Stimulated activated naive CD8-positive, alpha-beta T cell treated with anti-CD3 and anti-CD28 coated beads, Interleukin-15, amount 100 ng/mL, for 72 hours (primary cell): Measurements from ENCODE around the gene IFT80.

Experiments used
- ATAC-seq: fragments of 150-1000 bp; cut with Tn5 transposase; 2 replicates; pipeline ENCODE4 v1.10.0; 2021; ENCODE audit warnings: mild to moderate bottlenecking, moderate library complexity
- DNase-seq, 2 donors: peaks; one replicate each; pipeline ENCODE4 v3.0.0; 2021 to 2022
- H3K27ac Mint-ChIP-seq, 2 donors: one replicate each; pipeline ENCODE4 v1.8.0; 2022; ENCODE audit warnings: mild to moderate bottlenecking in 2 of 2, mixed read lengths in 2 of 2, moderate library complexity in 2 of 2
- H3K27me3 Mint-ChIP-seq: one replicate; pipeline ENCODE4 v1.8.0; 2022; ENCODE audit warnings: mixed read lengths
- H3K4me1 Mint-ChIP-seq: one replicate; pipeline ENCODE4 v1.8.0; 2022; ENCODE audit warnings: mild to moderate bottlenecking, mixed read lengths
- H3K4me3 Mint-ChIP-seq, 2 donors: one replicate each; pipeline ENCODE4 v1.8.0; 2022; ENCODE audit warnings: mild to moderate bottlenecking in 2 of 2, mixed read lengths in 2 of 2, moderate library complexity in 1 of 2
- H3K9me3 Mint-ChIP-seq, 2 donors: one replicate each; pipeline ENCODE4 v1.8.0; 2022; ENCODE audit warnings: mixed read lengths in 2 of 2

Gene IFT80

DNA sequence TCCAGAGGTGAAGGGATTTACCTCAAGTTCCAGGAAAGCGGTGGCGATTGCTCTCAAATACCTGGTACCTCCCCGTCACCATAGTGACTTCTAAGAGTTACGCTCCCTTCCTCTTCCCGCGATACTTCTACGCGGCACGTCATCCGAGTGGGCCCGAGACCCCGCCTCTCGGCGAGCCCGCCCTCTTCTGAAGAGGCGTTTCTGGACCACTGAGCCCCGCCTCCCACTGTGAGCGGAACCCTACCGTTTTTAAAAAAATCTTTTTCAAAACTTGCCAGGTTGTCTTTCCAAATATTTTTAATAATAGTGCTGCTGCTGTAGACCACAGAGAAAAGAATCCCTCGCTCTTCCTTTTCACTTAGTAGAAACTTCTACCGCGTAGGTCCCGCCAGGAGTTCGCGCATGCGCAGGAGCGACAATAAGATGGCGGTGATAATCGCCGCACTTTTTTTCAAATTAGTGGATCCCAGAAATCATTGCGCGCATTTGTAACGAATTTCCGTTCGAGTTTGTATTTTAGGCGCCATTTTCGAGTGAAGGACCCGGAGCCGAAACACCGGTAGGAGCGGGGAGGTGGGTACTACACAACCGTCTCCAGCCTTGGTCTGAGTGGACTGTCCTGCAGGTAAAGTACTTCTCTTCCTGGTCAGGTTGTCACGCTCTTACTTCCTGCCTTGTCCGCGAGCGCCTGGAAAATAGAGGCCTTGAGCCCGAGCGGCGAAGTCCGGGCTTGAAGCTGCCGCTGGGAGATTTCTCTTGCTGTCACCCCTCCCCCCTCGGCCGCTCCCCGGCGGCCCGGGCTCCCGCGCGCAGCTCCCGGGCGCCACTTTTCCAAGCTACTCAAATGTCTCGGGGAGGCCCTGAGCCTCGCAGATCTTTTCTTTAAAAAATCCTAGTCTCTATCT, at the start of gene IFT80, which contains the start of gene SMC4:
Gene IFT80, minus strand, starts transcription at position 101 of the 905 bp plus-strand sequence. CDS start 14,625 bp downstream, outside the sequence.
Gene SMC4, plus strand, starts transcription at position 526 of the 905 bp plus-strand sequence. CDS start 1,177 bp downstream, outside the sequence.
- ATAC-seq, result peak; percentile 97
- Mint-ChIP-seq H3K4me1 (peaks cover 39% of the 10 kb centered on the region), H3K4me3 (peak within 1 kb of the TSS; percentile 95 to 97), H3K27me3 (no peaks in the 10 kb centered on the region), H3K27ac (peak within 1 kb of the TSS; percentile 98 to 100), H3K9me3 (no peaks in the 10 kb centered on the region)
- DNase-seq, result peak; percentile 92 to 96

DNA sequence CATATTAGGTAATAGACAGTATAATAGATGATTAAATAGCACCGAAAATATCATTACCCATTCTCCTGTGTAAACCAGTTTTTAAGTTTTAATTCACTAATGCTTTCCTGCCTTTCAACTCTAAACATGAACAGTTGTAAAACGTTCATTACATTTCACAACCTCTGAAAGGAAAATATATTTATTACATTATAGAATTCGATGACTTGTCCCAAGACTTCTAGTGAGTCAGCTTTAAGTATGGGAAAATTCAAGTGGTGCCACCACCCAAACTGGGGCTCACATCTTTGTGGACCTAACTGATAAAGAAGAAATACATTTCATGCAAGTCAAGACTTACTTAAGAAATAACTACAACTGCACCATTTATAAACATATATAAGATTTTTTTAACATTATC, 48.5 kb upstream of the IFT80 start:
- ATAC-seq (no peak), DNase-seq (no peak)
- Mint-ChIP-seq H3K27me3 (no peaks in the 10 kb centered on the region), H3K27ac (no peak overlapping the region), H3K4me1 (peaks cover 37% of the 10 kb centered on the region), H3K9me3 (no peaks in the 10 kb centered on the region), H3K4me3 (peak overlapping the region in 1 of 2 donors; percentile 99)

DNA sequence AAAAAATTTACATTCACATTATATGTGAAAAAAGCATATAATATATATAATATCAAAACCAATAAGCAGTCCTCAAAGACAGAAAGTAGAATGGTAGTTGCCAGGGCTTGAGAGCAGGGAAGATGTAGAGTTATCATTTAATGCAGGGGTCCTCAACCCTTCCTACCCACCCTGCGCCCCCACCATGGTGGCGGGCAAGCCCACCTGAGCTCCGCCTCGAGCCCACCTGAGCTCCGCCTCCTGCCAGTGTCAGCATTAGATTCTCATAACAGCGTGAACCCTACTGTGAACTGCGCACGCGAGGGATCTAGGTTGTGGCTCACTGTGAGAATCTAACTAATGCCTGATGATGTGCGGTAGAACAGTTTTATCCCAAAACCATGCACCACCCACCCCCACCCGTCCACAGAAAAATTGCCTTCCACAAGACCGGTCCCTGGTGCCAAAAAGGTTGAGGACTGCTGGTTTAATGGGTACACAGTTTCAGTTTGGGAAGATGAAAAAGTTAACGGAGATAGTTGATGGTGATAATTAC, 47.6 kb upstream of the IFT80 start:
- ATAC-seq (no peak), DNase-seq (no peak)
- H3K27ac Mint-ChIP-seq, result no peak overlapping the region
- H3K4me1 Mint-ChIP-seq, result peaks cover 45% of the 10 kb centered on the region
- H3K4me3 Mint-ChIP-seq, result no peak overlapping the region
- H3K9me3 Mint-ChIP-seq, result no peaks in the 10 kb centered on the region
- H3K27me3 Mint-ChIP-seq, result no peaks in the 10 kb centered on the region

DNA sequence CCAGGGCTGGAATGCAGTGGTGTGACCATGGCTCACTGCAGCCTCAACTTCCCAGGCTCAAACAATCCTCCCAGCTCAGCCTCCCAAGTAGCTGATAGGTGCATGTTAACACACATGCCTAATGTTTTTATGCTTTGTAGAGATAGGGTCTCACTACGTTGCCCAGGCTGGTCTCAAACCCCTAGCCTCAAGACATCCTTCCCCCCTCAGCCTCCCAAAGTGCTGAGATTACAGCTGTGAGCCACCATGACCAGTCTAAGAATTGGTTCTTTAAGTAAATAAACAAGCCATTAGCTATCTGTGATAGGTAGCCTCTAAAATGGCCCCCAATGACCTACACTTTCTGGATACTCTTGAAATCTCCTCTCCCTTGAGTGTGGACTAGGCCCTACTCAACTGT, 46.8 kb upstream of the IFT80 start:
- Mint-ChIP-seq H3K27me3 (no peaks in the 10 kb centered on the region), H3K27ac (no peak overlapping the region), H3K9me3 (no peaks in the 10 kb centered on the region), H3K4me3 (no peak overlapping the region), H3K4me1 (peaks cover 47% of the 10 kb centered on the region)
- ATAC-seq, result no peak
- no peak for DNase-seq

DNA sequence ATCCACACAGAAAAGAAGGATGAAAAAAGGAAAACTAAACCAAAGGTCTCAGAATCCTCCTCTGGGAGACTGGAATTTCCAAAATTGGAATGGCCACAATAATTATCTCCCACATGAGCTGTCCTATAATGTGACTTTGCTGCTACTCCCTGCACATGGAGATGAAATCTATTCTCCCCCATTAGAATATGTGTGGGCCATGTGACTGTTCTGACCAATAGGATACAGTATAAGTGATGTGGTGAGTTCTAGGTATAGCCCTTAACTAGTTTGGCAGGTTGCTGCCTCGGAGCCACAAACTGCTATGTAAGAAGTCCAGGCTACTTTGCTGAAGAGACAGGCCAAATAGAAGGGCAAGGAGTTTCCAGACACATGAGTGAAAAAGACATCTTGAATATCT, 45.4 kb upstream of the IFT80 start:
- ATAC-seq (no peak), DNase-seq (no peak)
- Mint-ChIP-seq H3K4me3 (no peak overlapping the region), H3K9me3 (peaks cover 0 to 4% of the 10 kb centered on the region in 2 donors), H3K27ac (no peak overlapping the region), H3K27me3 (no peaks in the 10 kb centered on the region), H3K4me1 (peaks cover 45% of the 10 kb centered on the region)

DNA sequence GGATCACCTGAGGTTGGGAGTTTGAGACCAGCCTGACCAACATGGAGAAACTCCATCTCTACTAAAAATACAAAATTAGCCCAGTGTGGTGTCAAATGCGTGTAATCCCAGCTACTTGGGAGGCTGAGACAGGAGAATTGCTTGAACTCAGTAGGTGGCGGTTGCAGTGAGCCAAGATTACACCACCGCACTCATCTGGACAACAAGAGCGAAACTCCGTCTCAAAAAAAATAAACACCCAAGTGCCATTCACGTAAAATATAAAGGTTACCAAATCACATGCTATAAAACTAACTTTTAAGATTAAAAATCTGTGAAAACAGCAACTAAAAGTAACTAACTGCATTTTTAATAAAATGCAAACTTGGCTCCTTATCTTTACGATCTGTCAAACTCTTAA, 41.7 kb upstream of the IFT80 start:
- Mint-ChIP-seq H3K4me3 (no peak overlapping the region), H3K27ac (no peak overlapping the region), H3K9me3 (peaks cover 0 to 4% of the 10 kb centered on the region in 2 donors), H3K27me3 (no peaks in the 10 kb centered on the region), H3K4me1 (peaks cover 49% of the 10 kb centered on the region)
- no peak for DNase-seq
- no peak for ATAC-seq

DNA sequence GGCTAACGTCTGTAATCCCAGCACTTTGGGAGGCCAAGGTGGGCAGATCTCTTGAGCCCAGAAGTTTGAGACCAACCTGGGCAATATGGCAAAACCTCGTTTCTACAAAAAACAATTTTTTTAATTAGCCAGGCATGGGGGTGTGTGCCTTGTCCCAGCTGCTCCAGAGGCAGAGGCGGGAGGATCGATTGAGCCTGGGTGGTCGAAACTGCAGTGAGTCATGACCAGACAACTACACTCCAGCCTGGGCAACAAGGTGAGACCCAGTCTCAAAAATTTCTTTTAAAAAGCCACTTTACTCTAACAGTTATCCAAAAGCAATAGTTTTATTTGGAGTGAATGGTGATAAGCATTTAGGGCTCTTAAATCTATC, 38.0 kb upstream of the IFT80 start:
- H3K4me1 Mint-ChIP-seq, result peaks cover 35% of the 10 kb centered on the region
- DNase-seq (no peak), ATAC-seq (peak; percentile 48)
- H3K9me3 Mint-ChIP-seq, result peaks cover 0 to 4% of the 10 kb centered on the region in 2 donors
- H3K4me3 Mint-ChIP-seq, result no peak overlapping the region
- no peaks in the 10 kb centered on the region for H3K27me3 Mint-ChIP-seq
- H3K27ac Mint-ChIP-seq, result no peak overlapping the region

DNA sequence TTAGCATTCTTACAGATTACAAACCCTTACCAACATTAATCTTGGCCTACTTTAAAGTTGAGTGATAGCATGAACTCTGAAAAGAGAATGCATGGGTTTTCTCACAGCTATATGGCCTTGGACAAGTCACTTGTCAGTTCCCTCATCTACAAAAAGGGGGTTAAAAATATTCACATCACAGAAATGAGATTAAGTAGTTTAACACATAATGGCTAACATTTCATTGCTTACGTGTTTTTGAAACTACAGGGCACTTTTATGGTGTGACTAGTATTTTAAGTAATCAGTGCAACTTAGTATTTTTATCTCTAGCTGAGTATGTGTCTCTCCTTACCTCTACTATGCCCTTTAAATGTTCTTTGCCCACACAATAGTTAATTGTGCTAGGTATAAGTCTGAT, 36.7 kb upstream of the IFT80 start:
- no peak overlapping the region for H3K4me3 Mint-ChIP-seq
- peaks cover 28% of the 10 kb centered on the region for H3K4me1 Mint-ChIP-seq
- no peak overlapping the region for H3K27ac Mint-ChIP-seq
- H3K9me3 Mint-ChIP-seq, result peaks cover 0 to 4% of the 10 kb centered on the region in 2 donors
- DNase-seq, result no peak
- ATAC-seq, result no peak
- no peaks in the 10 kb centered on the region for H3K27me3 Mint-ChIP-seq

DNA sequence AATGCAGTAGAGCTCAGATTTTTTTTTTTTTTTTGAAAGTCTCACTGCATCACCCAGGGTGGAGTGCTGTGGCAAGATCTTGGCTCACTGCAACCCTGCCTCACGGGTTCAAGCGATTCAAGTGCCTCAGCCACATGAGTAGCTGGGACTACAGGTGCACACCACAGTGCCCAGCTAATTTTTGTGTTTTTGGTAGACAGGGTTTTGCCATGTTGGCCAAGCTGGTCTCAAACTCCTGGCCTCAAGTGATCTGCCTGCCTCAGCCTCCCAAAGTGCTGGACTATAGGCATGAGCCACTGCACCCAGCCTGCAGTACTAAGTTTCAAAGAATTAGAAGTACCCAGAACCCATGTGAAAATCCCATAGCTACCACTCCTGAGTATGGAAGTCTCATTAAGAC, 36.1 kb upstream of the IFT80 start:
- H3K27ac Mint-ChIP-seq, result no peak overlapping the region
- H3K9me3 Mint-ChIP-seq, result peaks cover 0 to 4% of the 10 kb centered on the region in 2 donors
- no peak for DNase-seq
- no peaks in the 10 kb centered on the region for H3K27me3 Mint-ChIP-seq
- ATAC-seq, result no peak
- H3K4me3 Mint-ChIP-seq, result no peak overlapping the region
- peaks cover 23% of the 10 kb centered on the region for H3K4me1 Mint-ChIP-seq

DNA sequence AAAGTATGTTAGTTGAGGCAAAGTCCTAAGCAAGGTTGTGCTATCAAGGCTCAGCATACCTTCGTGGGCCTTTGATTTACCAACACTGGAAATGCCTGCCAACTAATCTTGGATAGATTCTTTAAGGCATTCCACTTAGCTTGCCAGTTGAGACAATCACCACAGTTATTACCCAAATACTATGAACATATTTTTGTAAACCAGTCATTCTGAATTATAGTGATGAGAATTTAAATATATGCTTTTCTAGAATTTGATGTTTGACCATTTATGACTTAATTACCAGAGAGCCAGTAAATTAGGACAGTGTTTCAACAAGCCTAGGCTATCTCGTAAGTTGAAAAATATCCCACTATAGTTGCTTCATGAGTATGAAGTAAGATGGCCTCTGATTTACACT, 35.0 kb upstream of the IFT80 start:
- Mint-ChIP-seq H3K4me1 (peaks cover 17% of the 10 kb centered on the region), H3K27me3 (no peaks in the 10 kb centered on the region), H3K27ac (no peak overlapping the region), H3K9me3 (no peaks in the 10 kb centered on the region), H3K4me3 (no peak overlapping the region)
- no peak for ATAC-seq
- no peak for DNase-seq

DNA sequence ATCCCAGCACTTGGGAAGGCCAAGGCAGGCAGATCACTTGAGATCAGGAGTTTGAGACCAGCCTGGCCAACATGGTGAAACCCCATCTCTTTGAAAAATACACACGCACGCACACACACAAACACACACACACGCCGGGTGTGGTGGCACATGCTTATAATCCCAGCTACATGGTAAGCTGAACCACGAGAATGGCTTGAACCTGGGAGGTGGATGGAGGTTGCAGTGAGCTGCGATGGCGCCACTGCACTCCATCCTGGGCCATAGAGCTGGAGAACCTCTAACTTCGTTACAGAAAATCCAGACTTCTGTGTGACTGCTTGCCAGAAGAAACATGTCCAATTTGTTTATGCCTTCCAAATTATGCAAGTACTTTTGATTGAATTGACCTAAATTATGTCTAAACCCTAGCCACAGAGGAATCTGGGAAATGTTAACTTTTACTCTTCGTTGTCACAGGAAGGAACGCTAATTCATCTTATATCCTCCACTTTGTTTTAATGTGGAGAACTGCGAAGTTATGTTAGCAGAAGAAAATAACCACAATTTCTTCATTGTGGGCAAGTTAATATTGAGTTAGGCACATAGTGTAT, 28.9 kb upstream of the IFT80 start:
- no peaks in the 10 kb centered on the region for H3K9me3 Mint-ChIP-seq
- H3K27me3 Mint-ChIP-seq, result no peaks in the 10 kb centered on the region
- H3K4me3 Mint-ChIP-seq, result no peak overlapping the region
- ATAC-seq (no peak), DNase-seq (no peak)
- no peaks in the 10 kb centered on the region for H3K4me1 Mint-ChIP-seq
- H3K27ac Mint-ChIP-seq, result no peak overlapping the region

DNA sequence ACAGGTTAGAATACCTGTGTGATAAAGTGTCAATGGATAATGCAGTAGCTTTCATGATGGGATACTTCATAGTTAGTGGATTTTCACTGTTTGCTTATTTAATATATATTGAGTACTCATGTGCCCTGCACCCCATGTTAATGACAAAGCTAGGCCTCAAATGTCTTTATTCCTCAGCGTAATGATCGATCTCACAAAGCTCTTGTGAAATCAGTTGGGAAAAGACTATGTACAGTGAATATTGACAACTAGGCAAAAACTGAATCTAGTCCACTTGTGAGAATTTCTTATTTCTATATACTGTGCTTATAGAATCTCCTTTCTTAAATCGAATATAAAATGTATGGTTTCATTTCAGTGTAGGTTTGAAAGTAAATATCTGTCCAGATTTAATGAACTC, 18.3 kb upstream of the IFT80 start:
- Mint-ChIP-seq H3K9me3 (no peaks in the 10 kb centered on the region), H3K27me3 (no peaks in the 10 kb centered on the region), H3K27ac (peak overlapping the region in 1 of 2 donors; percentile 49), H3K4me1 (no peaks in the 10 kb centered on the region), H3K4me3 (no peak overlapping the region)
- ATAC-seq, result no peak
- DNase-seq, result no peak

DNA sequence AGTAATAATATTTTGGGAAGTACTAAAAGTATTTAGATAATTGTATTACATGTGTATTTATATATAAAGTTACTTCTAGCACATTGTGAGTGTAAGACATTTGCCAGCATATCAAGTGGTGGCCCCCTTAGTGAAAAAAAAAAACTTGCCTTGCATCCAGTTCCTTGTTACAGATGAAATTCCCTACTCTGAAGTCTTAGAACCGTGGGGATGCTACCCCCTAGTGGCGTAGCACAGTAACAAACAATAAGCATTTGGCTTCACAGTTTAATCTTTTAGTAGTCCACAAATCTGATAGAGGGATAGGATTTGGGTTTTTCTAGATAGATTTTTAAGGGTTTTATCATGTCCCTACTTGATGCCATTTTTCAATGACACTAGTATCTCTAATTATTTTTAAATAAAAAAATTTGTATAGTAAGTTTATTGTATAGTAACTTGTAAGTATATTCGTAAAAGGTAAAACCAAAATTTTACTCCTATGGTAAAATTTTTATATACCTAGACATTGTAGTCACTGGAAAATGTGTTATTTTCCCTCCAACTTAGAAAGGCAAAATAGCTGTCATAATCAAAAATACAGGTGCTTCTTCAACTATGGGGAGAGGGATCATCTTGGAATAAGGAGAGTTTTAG, 14.7 kb upstream of the IFT80 start:
- H3K27me3 Mint-ChIP-seq, result no peaks in the 10 kb centered on the region
- no peaks in the 10 kb centered on the region for H3K9me3 Mint-ChIP-seq
- H3K4me3 Mint-ChIP-seq, result no peak overlapping the region
- peak; percentile 64 for ATAC-seq
- H3K4me1 Mint-ChIP-seq, result no peaks in the 10 kb centered on the region
- H3K27ac Mint-ChIP-seq, result peak overlapping the region in 1 of 2 donors; percentile 19
- peak; percentile 42 to 52 for DNase-seq

DNA sequence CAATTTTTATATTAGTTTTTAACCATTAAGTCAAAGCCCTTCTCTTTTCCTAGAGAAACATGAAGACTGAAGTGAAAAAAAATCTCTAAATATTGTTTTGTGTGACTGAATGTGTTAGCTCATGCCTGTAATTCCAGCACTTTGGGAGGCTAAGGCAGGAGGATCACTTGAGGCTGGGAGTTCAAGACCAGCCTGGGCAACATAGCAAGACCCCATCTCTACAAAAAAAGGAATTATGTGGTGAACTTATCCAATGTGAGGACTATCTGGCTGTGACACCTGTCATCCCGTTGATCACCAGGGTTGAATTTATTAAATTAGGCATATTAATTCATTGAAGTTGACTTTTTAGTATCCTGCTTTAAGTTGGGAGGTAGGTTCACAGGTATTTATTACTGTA, 13.5 kb upstream of the IFT80 start:
- no peaks in the 10 kb centered on the region for H3K4me1 Mint-ChIP-seq
- no peak for ATAC-seq

DNA sequence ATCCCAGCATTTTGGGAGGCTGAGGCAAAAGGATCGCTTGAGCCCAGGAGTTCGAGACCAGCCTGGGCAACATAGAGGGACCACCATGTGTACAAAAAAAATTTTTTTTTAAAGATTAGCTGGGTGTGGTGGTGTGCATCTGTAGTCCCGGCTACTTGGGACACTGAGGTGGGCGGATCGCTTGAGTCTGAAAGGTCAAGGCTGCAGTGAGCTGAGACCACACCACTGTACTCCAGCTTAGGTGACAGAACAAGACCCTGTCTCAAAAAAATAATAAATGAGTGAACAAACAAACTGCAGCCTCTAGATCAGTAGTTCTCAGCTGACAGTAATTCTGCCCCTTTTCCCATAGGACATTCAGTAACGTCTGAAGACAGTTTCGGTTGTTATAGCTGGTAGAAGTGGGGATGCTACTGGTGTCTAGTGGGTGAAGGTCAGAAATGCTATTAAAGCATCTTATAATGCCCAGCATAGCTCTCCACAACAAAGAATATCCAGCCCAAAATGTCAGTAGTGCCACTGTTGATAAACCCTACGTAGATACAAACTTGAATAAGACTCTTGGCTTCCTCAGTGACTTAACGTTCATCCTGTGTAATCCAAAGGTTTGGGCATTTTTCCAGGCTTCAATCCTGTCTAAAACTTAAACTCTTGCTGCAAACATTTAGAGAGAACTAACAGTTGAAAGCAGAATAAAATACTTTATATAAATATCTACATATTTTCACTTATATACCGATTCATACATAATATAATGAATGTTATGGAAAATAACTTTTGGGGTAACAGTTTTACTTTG, 11.0 kb upstream of the IFT80 start:
- H3K4me1 Mint-ChIP-seq, result peaks cover under 1% of the 10 kb centered on the region
- no peaks in the 10 kb centered on the region for H3K9me3 Mint-ChIP-seq
- H3K4me3 Mint-ChIP-seq, result no peak overlapping the region
- no peaks in the 10 kb centered on the region for H3K27me3 Mint-ChIP-seq
- no peak overlapping the region for H3K27ac Mint-ChIP-seq
- ATAC-seq (no peak), DNase-seq (no peak)

More for the DNA sequence above, 13.5 kb upstream of the IFT80 start:
- no peak for DNase-seq
- Mint-ChIP-seq H3K4me3 (no peak overlapping the region), H3K9me3 (no peaks in the 10 kb centered on the region), H3K27ac (no peak overlapping the region), H3K27me3 (no peaks in the 10 kb centered on the region)
